NCI-H146 (cell line): ENCODE results near the gene SHH.

Experiments used
- DNase-seq: peaks from one replicate; lab custom pipeline; 2025; lab: John Stamatoyannopoulos, UW

SHH gene

DNA sequence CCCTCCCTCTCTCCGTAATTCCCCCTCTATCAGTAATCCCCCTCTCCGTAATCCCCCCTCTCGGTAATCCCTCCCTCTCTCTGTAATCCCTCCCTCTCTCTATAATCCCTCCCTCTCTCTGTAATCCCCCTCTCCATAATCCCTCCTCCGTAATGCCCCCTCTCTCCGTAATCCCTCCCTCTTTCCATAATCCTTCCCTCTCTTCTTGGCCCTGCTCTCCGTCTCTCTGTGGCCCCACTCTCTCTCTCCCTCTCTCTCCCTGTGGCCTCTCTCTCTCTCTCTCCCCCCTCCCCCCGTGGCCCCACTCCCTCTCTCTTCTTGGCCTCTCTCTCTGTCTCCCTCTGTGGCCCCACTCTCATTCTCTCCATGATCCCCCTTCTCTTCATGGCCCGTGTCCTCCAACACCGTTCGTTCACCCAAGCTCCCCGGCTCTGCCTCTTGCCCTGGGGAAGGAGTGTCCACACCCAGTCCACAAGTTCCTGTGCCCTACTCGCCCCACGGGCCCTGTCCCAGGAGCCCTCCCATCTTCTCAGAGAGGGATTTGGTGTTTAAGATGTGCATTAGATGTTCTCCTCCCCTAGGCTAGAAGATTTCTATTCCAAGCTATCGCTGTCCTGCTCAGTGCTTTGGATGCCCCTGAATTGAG, 19.8 kb downstream of the SHH start:
- DNase-seq = no peak

DNA sequence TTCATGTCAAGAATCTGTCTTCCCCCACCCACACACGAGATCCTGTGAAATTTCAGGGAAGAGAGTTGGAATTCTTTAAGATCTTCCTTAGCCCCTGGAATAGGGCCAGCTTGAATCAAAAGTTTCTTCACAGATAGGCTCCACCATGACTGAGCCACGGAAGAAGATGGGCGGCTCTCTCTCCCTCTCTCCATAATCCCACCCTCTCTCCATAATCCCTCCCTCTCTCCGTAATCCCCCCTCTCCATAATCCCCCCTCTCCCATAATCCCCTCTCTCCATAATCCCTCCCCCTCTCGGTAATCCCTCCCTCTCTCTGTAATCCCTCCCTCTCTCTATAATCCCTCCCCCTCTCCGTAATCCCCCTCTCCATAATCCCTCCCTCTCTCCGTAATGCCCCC, 20.4 kb downstream of the SHH start:
- DNase-seq = no peak

DNA sequence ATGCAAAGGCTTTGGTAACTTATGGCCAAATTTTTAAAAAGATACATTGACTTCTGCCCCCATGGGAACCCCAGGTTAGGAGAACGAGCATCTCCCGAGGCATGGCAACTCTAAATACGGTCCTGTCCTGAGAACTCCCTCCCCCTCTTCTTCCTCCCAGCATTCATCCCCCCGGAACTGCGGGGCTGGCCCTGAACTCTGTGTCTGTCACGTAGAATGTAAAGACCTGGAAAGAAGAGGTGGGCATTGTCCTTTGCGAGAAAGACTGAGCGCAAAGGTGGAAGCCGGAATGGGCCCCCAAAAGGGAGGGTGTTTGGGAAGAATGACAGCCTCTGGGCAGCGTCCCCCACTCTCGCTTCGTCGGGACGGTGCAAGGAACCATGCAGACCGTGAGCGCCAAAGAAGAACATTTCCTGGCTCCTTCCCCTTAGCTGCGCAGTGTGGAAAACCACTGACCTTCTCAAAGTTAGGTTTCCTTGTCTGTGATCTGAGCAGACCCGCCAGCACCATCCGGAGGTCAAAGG, 21.0 kb downstream of the SHH start:
- no peak for DNase-seq

DNA sequence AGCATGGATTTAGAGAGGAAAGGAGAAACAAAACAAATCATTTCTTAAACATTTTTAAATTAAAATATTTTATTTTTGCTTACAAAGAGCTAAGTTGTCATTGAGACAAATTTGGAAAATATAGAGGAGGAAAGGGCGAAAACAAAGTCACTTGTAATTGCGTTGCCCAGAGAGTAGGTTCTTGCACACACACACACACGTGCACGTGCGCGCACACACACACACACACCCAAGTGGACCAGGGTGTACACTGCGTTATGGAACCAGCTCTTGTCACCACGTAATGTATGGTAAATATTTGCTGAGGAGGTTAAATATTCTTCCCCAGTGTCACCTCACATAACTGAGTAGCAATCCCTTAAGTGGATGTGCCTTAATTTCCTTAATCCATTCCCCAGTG, 21.6 kb downstream of the SHH start:
- DNase-seq = no peak

DNA sequence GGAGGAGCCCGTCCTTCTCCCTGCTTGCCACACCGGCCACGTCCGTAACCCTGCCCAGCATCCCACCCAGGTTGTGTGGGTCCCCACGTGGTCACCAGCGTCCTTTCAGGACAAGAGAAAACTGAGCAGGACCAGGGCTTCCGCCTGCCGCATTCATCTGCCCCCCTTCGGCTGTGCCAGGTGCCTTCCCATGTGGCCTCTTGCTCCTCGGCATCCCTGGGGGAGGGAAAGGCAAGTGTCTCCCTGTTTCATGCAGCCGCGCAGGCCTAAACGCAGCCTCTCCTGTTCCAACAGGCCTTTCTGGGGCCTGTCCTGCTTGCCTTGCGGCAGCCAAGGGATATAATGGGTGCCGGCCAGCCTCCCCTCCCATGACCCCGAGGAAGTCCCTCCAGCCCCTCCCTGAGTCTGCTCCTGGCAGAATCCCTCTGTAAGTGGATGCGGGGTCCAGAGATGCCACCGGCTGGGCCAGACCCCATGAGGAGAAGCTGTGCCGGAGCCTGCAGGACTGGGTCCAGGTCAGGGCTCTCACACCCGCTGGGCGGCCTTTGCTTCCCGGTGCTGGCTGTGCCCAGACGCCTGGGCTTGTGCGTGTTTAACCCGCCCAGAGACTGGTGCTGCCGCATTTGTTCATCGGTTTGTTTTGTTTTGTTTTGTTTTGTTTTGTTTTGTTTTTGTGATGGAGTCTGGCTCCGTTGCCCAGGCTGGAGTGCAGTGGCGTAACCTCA, 23.1 kb downstream of the SHH start:
- no peak for DNase-seq

DNA sequence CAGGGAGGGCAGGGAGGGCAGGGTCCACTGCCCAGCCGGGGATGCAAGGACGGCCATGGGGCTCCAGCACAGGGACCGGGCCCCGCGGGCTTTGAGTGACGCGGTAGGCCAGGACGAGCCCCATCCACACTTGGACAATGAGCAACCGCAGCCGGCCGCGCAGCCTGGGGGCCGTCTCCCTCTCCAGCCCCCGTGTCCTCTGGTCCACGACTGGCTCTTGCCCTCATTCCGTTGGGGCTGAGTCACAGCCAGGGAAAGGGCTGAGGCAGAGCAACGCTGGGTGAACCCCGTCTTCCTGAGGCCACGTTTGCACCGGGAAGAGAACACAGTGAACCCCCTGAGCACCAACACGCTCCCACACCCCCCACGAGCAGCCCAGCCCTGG, 23.7 kb downstream of the SHH start:
- no peak for DNase-seq

DNA sequence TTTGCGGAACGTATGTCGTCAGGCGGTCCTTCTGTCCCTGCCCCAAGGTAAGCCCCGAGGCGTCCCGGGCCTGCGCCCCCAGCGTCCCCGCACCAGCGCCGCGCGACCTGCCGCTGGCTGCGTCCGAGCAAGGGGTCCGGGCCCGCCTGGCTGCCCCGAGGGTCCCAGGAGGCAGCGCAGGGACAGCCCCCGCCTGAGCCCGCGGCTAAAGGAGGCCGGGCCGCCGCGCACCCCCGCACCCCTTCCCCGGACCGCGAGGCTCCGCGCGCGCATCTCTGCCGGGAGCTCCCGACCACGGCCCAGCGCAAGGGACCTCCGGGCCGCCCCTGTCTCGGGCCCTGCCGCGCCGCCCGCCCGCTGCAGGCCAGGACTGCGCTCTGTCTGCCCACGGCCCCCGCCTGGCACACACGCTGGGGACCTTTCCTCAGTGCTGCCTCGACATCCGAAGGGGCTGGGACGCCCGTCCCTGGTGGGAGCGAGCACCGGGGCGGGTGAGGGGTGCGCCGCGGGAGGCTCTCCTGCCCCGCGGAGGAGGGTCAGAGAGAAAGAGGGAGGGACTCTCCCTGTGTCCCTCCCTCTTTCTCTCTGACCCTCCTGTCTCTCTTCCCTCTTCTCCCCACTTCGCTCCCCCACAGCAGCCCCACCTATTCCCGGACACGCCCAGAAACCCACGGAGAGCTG, 25.0 kb downstream of the SHH start:
- no peak for DNase-seq

DNA sequence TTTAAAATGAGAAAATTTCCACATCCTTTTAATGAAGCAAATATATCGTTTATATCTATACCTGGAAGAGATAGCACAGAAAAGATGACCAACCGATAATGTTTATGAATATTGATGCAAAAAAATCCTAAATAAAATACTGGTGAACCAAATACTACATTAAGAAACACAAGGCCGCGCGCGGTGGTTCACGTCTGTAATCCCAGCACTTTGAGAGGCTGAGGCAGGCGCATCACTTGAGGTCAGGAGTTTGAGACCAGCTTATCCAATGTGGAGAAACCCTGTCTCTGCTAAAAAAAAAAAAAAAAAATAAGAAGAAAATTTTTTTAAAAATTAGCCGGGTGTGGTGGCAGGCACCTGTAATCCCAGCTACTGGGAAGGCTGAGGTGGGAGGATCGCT, 25.8 kb downstream of the SHH start:
- DNase-seq = no peak

DNA sequence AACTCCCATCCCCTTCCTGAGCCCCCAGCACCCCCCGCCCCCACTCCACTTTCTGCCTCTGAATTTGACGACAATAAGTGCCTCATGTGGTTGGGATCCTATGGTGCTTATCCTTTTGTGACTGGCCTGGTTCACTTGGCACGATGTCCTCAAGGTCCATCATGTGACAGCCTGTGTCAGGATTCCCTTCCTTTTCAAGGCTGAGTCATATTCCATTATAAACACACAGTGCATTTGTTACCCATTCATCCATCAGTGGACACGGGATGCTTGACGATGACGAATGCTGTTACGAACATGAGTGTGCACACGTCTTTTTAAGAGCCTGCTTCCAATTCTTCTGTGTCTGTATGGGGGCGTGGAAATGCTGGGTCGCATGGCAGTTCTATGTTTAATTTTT, 26.7 kb downstream of the SHH start:
- DNase-seq = no peak

DNA sequence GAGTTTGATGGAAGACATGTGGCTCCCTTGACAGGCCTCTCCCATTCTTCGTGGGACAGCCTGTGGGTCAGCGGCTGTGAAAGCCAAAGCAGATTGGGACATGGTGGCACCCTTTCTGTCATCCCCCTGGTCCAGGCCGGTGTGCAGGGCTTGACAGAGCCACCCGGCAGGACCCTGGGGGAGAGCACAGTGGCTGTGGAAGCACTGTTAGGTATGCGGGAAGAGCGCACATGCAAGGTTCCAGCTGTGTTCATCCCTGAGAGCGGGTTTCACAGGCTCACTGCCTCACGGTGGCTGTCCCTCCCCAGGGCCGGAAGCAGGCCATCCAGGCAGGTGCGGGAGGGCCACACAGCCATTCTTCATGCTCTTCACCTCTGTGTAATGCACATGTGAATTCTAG, 29.8 kb downstream of the SHH start:
- DNase-seq = no peak

DNA sequence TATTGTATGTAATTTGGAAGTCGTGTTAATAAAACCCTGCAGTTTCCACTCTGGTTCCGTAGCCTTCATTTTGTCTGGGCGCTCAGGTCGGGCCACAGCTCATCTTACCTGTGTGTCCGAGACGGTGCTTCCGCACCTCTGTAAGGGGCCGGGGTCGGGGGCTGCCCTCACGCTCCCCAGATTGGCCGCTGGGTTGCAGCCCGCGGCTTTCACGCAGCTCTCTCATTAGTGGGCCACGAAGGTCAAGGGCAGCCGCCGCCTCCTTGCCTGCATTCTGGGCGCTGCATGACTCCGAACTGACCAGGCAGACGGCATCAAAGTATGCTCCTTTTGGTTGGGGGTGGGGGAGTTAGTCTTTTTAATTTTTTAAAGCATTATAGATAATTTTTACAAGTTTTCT, 30.8 kb downstream of the SHH start:
- DNase-seq = no peak

DNA sequence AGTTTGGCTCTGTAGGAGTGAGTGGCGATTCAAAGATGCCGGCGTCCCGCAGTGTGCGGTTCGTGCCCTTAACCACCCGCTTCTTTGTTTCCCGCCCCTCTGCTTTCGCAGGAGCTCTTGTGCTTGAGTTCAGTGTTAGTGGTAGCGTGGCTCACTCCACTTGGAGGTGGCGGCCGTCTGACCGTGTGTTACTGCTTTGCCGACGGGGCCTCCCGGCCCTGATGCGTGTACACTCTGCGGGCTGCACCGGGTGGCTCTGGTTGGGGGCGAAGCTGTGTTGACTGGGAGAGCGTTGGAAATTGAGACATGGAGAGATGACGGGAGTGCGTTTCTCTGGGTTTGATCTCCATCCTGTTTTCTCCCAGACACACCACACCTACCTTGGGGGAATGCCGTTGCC, 31.4 kb downstream of the SHH start:
- DNase-seq = no peak

DNA sequence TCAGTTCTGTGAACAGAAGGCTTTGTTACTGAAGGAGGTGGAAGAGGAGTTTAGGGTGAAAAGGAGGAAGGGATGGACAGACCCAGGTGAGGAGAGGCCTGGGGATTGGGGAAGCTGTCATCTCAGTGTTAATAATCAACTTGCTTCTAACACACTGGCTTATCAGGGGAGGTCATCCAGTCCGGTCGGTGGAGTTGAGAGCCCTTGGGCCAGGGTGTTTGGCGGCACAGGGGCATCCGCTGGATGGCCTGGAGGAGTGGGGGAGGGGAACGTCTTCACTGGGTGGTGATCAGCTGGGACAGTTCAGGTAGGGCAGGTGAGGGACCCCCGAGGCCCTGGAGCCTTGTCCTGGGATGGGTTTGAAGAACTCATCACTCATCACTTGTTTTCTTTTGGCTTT, 33.9 kb downstream of the SHH start:
- DNase-seq = no peak

DNA sequence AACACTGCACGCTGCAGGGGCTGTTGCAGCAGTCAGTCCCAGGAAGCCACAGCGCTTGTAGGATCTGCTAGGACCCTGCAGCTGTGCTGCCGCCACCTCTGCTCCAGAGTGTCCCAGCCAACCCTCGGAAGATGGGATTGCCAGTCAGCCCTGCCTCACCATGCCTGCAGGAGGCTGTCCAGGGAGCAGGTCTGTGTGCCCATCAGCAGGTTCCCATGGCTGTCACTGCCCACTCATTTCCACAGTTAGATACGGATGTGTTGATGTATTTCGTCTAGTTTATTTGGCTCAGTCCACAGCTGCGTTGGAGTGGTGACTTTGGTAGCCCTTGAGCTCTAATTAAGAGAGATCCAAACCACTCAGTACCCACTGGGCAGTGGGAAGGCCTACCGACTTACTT, 35.7 kb downstream of the SHH start:
- DNase-seq = no peak

DNA sequence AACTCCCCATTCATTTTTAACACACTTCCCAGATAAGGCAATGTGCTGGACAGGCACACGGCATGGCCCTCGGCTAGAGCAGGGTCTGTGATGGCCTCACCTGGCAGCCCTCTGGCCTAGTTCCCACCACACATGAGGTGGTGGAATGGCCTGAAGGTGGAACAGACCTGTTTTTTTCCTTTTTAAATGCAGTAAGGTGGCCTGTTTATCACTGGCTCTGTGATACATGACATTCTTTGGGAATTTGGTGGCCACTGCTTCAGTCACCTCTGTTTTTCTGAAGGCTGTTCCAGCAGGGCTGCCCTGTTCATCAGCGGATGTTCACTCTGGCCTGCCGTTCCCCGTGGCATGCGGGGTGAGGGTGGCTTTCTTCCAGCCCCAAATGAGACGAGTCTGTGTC, 36.6 kb downstream of the SHH start:
- no peak for DNase-seq

DNA sequence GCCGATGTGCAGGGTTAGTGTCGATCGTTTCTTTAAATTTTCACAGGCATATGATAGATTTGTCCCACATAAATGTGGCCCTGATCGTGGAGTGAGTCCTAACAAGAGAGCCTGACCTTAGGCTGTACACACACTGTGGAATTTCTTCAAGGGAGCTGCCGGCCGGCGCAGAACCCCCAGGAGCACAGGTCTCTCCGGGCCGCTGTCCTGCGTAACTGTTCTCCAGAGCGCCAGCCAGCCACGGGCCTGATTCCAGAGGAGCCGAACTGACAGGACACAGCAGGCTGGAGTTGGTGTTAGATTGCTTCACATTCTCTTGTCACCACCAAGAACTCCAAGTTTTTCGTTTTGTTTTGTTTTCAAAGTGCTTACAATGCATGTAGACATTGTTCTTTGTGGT, 37.3 kb downstream of the SHH start:
- no peak for DNase-seq

DNA sequence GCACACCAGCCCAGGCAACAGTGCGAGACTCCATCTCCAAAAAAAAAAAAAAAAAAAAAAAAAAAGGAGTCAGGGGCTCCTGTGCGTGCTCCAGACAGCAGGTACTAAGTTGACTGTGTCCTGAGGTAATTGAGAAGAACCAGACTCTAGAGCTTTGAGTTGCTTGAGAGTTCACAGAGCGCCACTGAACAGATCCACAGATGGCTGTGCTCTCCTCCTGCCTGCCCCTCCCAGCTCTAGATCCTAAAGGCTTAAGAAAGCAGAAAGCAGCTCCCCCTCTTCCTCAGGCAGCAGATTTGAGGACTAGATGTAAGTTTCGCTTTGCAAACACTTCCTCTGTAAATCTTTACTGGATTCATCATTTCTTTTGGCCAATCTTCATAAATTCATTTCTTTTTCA, 38.7 kb downstream of the SHH start:
- DNase-seq = no peak

DNA sequence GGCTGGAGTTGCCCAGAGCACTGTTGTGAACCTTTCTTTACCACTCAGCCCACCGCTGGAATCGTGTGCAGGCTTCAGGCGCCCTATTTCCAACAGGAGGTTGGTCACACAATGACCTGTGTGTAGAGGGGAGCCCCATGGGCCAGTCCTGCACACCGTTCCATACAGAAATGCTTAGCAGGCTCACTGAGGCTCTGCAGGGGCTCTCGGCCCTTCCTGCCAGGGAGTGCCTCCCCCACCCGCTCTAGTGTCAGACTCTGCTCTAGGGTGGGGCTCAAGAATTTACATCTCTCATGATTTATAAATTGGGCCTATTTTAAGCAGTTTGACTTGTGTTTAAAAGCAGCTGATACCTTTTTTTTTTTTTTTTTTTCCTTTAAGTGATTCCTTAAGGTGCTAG, 42.0 kb downstream of the SHH start:
- no peak for DNase-seq

DNA sequence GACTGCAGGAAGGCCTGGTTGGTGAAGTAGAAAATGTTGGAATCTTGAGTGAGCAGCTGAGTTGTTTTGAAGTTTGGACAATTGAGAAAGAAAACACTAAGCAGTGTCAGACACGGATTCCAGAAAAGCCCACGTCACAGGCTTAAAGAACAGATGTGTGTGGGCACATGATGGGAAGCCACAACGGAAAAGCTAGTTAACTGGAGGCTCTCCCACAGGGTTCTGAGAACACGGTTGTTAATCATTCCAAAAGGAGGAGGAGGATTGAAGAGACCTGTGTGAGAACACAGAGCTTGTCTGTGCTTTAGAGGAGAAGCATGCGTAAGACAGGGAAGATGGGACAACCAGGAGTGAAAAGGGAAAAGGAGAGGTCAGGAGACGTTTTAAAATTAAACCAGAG, 42.6 kb downstream of the SHH start:
- DNase-seq = no peak

DNA sequence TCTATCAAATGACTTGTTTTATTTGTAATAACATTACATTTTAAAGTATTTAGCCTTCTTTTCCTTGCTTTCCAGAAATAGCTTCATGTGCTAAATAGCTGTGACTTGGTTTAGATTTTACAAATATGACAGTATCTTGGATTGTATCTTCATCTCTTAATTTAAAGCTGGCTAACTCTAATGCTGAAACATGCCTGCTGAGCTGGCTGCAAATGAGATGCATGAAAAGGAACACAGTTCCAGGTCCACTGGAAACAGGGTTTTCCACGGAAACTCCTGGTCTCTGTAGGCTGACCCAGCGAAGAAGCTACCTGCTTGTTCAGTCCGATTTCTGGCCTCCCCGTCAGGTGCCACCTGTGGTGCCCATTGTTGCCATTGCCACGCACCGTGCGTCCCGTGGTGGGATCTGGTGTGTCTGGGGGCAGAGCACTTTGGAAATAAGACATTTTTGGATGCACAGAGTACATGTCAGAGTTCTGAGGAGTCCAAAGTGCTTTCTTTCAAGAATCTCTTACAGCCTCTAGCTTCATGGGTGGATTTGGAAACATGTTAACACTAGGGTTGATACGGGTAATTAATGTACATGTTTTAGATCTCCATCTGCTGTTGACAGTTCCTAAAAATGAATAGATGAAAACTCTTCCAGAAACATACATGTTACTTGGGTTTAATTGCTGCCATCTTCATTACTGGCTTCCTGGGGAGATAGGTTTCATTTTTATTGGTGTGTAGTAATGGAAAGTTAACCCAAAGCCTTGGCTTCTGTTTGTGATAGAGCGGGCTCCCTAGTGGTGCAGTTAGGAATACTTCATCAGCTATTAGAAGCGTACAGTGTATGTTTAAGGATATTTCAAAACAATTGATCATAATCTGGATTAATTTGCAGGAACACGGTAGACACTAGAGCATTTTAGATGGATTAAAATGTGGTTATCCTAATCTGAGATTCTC, 45.0 kb downstream of the SHH start:
- no peak for DNase-seq

DNA sequence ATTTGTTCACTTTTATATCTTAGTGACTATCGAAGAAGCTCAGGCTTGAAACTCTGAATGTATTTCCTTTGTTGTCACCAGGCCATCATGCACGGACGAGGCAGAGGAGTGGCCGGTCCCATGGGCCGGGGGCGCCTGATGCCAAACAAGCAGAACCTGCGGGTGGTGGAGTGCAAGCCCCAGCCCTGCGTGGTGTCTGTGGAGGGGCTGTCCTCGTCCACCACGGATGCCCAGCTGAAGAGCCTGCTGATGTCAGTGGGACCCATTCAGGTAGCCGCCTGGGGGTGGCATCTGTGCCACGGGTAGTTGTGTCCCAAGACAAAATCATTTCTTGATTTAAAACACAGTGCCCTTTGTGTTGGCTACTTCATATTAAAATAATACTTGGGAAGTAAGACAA, 45.9 kb downstream of the SHH start:
- no peak for DNase-seq

DNA sequence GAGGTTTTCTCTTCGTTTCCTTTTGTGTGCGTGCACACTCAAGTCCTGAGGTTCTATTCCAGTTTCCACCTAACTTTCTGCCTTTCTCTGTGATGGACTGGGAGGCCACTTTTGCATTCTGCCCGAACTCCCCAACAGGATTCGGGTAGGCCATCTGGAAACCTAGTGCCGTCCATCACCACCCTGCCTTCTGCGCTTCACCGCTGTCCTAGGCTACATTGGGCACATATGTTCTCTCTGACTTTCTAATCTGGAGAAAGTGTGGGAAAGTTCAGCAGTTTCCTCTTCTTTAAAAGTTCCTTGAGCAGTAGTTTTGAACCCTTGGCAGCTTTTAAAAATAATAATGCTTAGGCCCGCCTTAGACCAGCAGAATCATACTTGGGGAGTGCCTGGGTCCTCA, 46.8 kb downstream of the SHH start:
- no peak for DNase-seq
